AG08395 (cell line): ENCODE measurements around the gene RPS4Y2.

ENCODE experiments used
- DNase-seq: peaks from one replicate; pipeline ENCODE4 v3.0.0; 2012; ENCODE audit warnings: mixed read lengths, low spot score

RPS4Y2 gene

DNA sequence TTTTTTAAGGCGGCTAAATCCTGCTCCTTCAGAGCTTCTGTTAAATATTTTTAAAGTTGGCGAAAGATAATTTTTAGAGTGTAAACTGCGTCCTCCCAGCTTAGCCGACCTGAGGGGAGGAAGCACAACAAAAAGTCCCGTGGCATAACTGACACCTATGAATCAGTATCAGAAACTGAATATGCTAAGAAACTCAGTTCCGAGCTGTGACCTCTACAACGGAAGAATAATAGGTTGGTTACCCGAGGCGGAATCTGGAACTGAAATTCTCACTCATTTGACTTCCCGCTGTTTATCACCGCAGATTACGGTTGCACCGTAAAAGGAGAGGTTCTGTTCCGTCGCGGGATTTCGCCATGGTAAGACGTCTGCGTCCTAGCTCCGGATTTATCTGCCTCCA, at the start of gene RPS4Y2:
TSS of gene RPS4Y2 (plus strand) at position 301 of the 400 bp plus-strand sequence. CDS start at position 357, 56 bp downstream.
- no peak for DNase-seq

DNA sequence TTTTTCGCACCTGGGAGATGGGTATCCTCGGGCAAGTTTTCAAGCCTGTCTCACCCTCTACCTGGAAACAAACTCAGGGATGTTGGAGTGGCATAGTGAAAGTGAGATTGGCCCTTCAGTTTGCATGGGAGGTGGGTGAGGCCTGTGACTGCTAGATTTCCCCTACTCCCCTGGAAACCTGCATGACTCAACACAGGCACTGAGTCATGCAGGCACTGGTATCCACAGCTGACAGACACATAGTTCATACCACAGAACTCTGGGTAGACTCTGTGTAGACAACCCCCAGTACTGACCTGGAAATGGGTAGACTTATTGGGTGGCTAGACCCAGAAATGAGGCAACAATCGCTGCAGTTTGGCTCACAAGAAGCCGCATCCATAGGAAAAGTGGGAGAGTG, 41.5 kb upstream of the RPS4Y2 start:
- DNase-seq: no peak

- no peak for DNase-seq
Measured at GRCh38 chrY:20726184-20726907, 29.6 kb upstream of the RPS4Y2 start.

DNA sequence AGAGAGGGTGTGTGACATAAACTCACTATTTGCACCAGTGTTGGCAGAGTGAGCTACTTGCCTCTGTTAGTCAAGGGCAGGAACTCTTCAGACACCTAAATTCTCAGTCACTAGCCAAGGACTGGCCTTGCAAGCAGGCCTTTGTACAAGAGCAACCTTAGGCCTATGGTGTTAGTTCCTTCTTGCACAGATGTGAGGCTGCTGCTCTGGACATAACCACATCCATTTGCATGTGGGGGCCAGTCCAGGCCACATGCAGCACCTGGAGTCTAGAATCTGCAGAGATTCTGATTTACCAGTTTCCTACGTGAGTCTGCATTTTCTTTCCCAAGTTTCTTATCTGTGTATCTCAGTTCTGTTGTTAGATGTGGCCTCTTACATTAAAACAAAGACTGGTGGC, 20.7 kb upstream of the RPS4Y2 start:
- no peak for DNase-seq

GRCh38 chrY:20739806-20740205, 16.1 kb upstream of the RPS4Y2 start:
- no peak for DNase-seq

DNA sequence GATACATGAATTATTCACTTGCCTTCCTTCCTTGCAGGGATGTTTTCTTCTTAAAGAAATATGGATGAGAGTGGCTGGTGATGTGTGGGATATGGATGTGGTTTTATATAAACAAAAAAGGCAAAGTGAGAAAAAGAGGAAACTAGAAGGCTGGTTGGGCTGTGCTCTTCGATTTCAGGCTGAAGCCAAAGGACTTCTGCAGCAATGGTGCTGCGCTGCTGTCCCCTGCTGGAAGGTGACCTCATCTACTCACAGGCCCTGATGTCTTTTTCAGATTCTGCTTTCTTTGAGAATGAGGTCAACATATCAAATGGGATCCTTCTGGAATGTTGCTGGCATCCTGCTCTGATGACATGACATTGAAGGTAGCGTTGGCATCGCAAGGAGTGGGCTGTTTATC, 15.3 kb upstream of the RPS4Y2 start:
- DNase-seq: no peak

DNA sequence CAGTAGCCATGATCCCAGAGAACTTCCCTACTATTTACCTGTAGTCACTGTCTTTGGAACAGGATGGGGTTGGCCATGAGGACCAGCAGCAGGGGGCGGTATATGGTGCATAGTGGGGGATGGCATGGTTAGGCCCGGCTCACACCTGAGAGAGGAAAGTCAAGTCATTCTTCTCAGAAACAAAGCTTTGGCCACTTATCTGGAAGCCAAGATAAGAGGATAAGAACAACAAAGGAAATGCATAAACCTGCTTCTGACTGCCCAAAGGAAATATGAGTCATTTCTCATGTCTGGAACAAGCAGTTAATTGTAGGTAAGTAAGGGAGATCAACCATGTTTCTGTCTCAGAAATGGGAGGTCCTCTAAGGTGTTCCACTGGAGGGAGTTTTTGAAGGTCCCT, 10.8 kb upstream of the RPS4Y2 start:
- no peak for DNase-seq

GRCh38 chrY:20746919-20747318, 9.0 kb upstream of the RPS4Y2 start:
- no peak for DNase-seq

- no peak for DNase-seq
Measured at GRCh38 chrY:20763869-20764268, 8.0 kb downstream of the RPS4Y2 start.

DNA sequence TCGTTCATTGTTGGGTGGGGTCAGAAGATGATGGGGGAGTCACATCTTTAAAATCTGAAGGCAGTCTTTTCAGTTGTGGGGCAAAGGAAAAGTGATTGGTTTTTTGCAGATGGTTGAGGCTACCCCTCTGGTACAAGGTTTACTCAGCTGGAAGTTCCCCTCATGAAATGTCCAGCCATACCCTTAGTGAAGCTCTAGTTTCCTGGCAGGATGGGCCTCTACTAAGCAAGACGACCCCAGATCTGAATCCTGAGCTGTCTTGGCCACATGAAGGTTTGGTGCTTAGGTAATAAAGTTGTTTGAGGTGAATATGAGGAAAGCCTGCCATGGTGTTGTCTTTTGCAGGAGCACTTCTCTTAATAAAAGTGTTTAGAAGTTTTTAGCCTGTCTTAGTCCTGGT, 9.2 kb downstream of the RPS4Y2 start:
- DNase-seq: no peak

- no peak for DNase-seq
Measured at GRCh38 chrY:20770755-20771154, 14.8 kb downstream of the RPS4Y2 start.

DNA sequence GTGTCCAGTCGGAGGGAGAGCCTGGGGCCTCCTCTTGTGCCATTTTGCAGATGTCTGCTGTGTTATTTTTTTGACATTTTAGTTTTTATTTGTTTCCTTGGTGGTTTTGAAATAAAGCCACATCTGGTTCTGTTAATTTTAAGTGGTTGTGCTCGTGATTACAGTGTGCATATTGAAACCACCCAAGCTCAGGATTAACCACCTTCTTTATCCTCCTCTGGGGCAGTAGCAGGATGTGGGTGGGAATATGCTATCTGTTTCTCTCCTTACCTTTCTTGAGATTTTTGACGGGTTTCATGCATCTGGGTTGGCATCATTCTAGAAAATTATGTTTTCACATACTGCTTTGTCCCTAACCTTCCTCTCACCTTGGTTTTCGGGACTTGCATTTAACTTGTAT, 20.2 kb downstream of the RPS4Y2 start:
- DNase-seq: no peak

- DNase-seq: no peak
Measured at GRCh38 chrY:20780104-20780654, 24.3 kb downstream of the RPS4Y2 start.

- DNase-seq: no peak
Measured at GRCh38 chrY:20780776-20781175, 24.9 kb downstream of the RPS4Y2 start.

DNA sequence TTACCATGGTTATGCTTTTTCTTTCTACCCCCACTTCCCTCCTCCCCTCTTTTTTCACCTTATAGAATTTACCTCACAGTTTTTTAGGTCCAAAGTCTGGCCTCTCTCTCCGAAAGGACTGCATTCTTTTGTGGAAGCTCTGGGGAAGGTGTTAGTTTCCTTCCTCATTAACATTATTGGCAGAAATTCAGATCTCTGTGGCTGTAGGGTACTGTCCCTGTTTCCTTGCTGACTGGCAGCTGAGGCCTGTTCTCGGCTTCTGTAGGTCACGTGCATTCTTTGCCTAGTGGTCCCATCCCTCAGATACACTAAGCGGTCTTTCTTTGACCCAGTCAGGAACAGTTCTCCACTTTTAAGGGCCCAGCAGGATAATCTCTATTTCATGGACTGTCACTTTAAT, 25.5 kb downstream of the RPS4Y2 start:
- no peak for DNase-seq

DNA sequence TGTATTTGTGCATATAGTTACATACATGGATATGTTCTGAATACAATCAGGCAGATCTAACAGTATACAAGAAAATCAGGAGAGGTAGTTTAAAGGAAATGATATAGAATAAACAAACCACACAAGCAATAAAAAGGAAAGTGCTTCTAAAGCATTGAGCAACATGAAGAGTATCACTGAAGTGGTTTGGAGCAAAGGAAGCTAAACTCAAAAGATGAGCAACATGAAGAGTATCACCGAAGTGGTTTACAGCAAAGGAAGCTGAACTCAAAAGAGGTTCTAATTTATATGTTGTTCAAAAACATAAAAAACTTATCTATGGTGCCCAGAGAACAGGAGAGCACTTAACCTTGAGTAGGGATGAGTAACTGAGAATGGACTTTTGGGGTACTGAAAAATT, 29.1 kb downstream of the RPS4Y2 start:
- no peak for DNase-seq

- no peak for DNase-seq
Measured at GRCh38 chrY:20787076-20787475, 31.2 kb downstream of the RPS4Y2 start.

DNA sequence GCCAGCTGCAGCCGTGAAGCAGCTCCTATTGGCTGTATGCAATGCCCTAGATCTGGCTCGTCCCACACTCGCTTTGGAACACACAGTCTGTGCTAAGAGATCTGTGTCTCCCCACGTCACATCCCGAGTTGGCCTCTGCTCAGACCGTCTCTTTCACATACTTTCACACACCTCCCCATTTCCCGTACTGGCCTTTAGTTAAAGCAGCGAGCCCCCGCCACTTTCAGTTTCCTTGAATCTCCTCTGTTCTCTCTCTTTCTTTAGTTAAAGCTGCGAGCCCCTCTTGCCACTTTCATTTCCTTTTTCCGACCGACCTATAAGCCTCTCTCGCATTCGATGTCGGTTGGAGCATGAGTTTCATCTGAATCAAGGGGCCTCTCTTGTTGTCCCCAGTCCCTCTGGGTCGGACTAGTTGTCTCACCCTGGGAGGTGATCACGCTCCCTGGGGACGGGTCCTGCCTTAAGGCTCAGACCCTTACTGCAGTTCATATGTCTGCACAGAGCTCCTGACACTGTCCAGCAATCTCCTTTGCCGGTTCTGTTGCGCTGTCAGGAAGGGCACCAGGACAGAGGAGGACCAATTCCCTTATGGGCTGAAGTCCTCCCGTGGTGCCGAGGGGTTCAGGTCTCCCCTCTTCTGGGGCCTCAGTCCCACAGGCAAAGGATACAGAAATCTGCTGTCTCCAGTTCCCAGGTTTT, 42.6 kb downstream of the RPS4Y2 start:
- no peak for DNase-seq

DNA sequence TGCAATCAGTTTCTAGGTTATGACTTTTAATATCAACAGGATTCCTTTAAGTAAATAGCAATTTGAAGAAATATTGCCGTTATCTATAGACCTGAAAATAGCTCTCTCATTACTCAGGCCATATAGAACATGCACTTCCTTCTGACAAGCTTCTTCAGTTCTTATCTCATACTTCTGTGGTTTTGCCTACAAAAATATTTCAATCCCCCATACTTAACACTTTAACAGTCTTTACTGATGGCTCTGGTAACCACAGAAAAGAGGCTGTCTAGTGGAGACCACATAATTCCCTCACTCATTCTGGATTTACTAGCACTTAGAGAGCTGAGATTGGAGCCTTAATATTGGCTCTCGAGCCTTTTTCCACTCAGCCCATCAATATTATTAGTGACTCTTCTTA, 46.8 kb downstream of the RPS4Y2 start:
- DNase-seq: no peak

GRCh38 chrY:20806243-20806642, 50.3 kb downstream of the RPS4Y2 start:
- DNase-seq: no peak

DNA sequence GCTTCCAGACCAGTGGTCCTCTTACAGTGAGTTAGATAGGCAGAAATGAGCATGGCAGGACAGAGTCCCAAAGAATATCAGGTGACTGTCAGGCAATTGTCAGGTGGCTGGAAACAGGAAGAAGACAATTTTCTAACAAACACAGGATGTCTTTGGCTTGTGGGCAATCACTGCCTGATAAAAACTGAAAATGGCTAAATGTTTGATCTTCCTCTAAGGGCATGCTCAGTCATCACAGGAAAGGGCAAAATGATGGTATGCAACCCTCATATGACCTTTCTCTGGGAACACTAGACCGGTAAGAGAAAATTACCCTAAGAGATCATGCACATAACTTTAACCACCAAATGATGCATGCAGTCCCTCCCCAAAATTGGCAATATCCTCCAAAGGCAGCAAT, 57.6 kb downstream of the RPS4Y2 start:
- no peak for DNase-seq

DNA sequence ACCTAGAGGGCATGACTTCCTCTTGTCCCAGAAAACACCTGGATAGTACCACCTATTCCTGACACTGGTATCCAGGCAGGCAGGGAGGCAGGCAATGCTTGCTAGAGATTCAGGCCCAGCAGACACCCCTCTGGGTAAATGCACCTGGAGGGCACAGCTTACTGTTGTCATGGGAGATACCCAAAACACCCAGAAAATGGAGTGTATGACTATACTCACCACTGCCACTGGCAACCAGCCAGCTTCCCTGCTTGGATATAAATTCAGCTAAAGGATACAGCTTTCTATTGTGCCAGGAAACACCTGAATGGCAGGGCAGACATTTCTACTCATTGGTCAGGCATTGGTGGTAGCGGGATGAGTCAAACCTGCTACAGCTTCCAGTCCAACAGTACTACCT, 58.9 kb downstream of the RPS4Y2 start:
- no peak for DNase-seq

DNA sequence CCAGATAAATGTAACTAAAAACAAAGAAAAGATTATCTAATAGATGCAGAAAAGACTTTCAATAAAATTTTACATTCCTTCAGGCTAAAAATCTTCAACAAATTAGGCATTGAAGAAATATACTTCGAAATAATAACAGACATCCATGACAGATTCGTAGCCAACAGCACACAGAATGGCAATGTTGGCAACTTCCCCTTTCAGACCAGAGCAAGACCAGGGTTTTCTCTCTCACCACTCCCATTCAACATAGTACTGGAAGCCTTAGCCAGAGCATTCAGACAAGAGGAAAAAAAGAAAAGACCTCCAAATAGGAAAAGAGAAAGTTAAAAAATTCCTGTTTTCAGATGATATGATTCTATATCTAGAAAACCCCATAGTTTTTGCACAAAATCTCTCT, 61.2 kb downstream of the RPS4Y2 start:
- DNase-seq: no peak
